Measurements from ENCODE around the gene PKN1.
A peak's percentile ranks its signal among the peaks of the same experiment; 100 is the strongest.

PKN1 gene

DNA sequence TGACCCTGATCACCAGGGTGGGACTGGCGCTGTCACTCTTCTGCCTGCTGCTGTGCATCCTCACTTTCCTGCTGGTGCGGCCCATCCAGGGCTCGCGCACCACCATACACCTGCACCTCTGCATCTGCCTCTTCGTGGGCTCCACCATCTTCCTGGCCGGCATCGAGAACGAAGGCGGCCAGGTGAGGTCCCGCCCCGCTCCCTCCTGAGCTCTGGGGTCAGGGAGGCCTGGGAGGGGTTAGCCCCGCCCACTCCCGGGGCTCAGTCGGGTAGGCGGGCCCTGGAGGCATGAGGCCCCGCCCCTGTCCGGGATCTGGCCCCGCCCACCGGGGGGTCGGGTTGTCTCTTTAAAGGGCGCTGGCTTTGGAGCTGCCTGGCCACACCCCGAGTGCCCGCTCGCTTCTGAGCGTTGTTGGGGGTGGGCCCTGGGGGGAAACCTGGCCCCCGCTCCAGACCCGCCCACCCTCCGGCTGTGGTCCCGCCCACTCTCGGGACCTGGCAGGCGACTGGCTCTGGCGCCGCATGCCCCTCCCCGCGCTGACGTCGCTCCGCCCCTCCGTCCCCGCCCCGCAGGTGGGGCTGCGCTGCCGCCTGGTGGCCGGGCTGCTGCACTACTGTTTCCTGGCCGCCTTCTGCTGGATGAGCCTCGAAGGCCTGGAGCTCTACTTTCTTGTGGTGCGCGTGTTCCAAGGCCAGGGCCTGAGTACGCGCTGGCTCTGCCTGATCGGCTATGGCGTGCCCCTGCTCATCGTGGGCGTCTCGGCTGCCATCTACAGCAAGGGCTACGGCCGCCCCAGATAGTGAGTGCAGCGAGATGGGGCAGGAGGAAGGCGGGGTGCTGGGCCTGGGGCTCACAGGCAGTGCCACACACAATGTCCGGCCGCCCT, 27.1 kb upstream of the PKN1 start:
- peak; percentile 79 to 84 for DNase-seq (ENCODE audit: extremely low read depth in 1 of 2, low read depth in 1 of 2)

DNA sequence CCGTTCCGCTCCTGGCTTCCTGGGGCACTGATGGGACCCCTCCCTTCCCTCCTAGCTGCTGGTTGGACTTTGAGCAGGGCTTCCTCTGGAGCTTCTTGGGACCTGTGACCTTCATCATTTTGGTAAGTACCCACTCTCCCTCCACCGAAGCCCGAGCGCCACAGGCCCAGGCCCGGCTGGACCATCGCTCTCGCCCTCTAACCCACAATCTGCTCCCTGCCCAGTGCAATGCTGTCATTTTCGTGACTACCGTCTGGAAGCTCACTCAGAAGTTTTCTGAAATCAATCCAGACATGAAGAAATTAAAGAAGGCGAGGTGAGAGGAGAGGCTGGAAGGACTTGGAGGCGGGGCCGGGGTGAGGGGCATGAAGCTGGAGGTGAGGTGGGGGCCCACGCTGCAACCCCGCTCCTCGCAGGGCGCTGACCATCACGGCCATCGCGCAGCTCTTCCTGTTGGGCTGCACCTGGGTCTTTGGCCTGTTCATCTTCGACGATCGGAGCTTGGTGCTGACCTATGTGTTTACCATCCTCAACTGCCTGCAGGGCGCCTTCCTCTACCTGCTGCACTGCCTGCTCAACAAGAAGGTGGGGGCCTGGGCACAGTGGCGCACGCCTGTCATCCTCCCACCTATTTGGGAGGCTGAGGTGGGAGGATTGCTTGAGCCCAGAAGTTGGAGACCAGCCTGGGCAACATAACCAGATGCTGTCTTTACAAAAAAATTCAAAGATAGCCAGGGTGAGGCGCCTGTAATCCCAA, 26.3 kb upstream of the PKN1 start:
- no peak for DNase-seq (ENCODE audit: extremely low read depth in 1 of 2, low read depth in 1 of 2)

DNA sequence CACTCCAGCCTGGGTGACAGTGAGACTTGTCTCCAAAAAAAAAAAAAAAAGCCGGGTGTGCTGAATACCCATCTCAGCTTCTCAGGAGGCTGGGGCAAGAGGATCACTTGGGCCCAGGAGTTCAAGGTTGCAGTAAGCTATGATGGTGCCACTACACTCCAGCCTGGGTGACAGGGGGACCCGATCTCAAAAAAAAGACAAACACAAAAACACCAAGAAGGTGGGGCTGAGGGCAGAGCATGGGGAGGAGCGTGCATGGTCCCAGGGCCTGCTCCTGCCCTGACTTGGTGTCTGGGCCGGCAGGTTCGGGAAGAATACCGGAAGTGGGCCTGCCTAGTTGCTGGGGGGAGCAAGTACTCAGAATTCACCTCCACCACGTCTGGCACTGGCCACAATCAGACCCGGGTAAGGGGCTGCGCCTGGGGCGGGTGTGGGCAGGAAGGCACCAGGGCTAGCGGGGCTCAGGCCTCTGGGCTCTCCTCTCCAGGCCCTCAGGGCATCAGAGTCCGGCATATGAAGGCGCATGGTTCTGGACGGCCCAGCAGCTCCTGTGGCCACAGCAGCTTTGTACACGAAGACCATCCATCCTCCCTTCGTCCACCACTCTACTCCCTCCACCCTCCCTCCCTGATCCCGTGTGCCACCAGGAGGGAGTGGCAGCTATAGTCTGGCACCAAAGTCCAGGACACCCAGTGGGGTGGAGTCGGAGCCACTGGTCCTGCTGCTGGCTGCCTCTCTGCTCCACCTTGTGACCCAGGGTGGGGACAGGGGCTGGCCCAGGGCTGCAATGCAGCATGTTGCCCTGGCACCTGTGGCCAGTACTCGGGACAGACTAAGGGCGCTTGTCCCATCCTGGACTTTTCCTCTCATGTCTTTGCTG, 25.3 kb upstream of the PKN1 start:
- DNase-seq (ENCODE audit: extremely low read depth in 1 of 2, low read depth in 1 of 2) = no peak

DNA sequence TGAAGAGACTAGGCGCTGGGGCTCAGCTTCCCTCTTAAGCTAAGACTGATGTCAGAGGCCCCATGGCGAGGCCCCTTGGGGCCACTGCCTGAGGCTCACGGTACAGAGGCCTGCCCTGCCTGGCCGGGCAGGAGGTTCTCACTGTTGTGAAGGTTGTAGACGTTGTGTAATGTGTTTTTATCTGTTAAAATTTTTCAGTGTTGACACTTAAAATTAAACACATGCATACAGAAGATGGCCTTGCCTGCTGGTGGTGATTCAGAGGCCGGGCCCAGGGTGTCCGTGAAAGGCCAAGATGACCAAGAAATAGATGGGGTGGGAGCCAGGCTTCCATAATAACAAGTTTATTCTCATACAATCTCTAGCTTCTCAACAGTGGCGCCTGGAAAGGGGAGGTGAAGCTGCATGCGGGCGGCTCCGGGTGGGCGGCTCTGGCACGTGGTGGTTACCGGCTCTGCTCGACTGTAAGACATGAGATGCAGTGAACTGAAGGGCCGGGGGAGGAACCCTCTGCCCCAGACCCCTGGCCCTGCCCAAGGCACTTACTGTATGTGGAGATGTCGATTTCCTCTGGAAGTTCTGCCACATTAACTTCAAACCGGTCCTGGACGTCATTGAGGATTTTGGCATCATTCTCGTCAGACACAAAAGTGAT, 24.5 kb upstream of the PKN1 start:
- DNase-seq (ENCODE audit: extremely low read depth in 1 of 2, low read depth in 1 of 2) = no peak

DNA sequence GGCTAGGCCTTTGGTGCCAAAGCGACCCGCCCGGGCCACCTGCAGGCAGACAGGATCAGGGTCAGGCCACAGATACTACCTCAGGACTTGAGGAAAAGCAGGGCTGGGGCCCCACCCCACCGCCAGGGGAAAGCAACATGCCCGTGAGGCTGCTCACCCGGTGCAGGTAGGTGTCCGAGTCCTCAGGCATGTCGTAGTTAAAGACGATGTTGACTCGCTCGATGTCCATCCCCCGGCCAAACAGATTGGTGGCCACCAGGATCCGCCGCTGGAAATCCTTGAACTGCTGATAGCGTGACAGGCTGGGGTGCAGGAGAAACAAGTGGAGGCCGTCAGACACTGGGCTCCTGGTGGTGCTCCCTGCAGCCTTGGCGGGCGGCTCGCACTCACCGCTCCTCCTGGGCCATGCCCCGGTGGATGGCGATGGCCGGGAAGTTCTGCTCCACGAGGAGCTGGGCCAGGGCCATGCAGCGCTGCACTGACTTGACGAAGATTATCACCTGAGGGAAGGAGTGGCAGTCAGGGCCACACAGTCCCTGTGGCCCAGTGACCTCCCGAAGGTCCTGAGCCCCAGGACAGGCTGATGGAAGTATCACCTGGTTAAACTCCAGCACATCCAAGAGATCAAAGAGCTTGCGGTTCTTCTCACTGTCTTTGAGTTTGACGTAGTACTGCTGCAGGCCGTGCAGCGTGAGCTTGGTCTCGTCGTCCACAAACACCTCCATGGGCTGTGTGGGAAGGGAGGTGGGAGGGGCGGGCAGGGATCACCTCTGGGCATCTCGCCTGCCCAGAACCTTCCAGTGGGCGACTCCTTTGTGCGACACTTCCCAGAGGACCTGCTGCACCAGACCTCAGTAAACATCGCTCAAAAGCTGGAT, 23.7 kb upstream of the PKN1 start:
- DNase-seq (ENCODE audit: extremely low read depth in 1 of 2, low read depth in 1 of 2) = no peak

DNA sequence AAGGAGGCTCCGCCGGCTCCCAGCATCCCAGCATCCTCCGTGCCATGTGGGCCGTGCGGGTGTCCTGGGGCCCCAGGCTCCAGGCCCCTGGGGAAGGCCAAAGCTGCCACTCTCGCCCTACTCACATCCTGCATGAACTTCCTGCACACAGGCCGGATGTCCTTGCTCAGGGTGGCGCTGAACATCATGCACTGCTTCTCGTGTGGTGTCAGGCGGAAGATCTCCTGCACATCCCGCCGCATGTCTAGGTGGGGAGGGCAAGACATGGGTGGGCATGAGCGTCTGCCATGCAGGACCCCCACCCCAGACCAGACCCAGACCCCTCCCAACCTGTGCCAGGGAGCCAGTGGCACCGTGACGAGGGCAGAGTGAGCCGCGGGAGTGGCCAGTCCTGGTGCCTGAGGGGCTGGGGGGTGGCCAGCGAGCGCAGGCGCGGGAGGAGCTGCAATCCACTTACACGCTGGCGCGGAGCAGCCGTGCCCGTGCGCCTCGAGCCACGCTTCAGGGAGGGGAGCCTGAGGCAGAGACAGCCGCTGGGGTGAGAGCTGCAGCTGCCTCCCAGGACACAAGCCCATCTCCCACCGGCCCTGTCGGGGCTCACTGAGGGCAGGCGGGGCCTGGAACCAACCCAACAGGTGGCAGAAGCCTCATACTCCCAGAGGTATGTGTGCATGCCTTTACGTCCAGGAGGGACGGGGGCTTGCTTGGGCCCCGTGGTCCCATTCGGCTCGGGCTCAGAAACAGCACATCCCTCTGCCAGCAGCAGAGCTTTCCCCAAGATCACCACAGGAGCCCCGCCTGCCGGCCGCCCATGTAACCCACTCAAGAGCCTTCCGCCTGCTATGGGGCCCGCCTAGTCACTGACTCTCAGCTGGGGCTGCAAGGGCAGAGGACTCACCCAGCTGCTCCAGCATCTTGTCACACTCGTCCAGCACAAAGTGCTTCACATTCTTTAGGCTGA, 22.7 kb upstream of the PKN1 start:
- no peak for DNase-seq (ENCODE audit: extremely low read depth in 1 of 2, low read depth in 1 of 2)

DNA sequence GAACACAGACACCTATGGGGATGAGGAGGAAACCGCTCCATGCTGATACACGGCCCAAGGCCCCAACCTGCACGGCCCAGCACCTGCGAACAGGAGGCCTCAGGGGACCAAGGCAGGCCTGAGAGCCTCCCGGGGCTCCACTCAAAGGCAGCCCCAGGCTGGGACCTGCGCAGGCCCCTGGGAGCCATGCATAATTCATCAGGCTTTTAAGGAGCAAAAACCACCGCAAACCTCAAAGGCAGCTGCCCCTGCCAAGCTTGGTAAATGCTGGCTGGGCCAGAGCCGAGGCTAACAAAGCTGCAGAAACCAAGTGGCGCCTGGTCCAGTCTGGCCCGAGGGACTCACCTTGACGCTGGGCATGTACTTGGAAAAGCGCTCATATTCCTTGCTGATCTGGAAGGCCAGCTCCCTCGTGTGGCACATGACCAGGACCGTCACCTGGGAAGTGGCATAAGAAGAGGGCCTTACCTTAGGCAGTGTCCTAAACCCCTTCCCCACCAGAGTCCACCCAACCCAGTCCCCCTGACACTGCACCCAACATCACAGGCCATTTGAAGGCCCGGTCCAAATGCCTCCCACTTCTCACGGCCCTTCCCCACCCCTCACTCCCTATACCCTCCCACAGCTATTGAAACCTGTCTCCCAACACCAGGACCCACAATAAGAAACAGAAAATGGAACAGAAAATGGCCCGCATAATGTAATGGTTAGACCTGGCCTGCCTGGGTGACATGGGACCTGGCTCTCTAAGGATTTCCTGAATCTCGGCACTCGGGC, 21.8 kb upstream of the PKN1 start:
- DNase-seq (ENCODE audit: extremely low read depth in 1 of 2, low read depth in 1 of 2) = no peak

DNA sequence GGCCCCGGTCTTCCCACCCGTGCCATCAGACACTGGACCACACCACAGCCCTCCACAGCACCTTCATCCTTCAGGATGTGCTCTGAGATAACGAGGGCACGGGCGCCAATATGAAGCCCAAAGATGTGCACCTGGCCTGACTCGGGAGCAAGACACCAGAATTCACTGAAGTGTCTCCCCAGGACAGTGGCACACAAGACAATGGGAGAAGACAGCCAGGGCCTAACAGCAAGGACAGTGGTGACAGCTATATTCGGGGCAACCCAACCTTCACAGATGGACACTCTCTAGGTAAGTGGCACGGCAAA, 21.2 kb upstream of the PKN1 start:
- no peak for DNase-seq (ENCODE audit: extremely low read depth in 1 of 2, low read depth in 1 of 2)

DNA sequence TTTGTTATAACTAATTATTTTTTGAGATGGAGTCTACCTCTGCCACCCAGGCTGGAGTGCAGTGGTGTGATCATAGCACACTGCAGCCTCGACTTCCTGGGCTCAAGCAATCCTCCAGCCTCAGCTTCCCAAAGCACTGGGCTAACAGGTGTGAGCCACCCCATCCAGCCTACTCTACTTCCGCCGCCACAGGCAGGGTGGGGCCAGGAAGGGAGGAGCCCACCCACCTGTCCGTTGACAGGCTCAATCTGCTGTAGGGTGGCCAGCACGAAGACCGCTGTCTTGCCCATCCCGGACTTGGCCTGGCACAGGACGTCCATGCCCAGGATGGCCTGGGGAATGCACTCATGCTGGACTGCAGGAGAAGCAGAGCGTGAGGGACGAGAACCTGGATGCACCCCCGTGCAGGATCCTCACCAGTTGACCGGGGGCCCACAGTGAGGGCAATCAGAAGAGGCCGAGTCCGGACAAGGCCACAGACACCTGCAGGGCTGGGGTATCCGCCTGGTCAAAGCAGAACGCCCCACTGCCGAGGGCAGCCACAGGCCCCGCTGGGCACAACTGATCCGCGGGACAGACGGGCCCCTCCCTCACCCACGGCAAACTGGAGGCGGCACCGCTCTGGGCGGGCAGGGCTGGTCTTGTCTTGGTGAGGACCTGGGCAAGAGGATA, 20.6 kb upstream of the PKN1 start:
- DNase-seq (ENCODE audit: extremely low read depth in 1 of 2, low read depth in 1 of 2) = no peak

DNA sequence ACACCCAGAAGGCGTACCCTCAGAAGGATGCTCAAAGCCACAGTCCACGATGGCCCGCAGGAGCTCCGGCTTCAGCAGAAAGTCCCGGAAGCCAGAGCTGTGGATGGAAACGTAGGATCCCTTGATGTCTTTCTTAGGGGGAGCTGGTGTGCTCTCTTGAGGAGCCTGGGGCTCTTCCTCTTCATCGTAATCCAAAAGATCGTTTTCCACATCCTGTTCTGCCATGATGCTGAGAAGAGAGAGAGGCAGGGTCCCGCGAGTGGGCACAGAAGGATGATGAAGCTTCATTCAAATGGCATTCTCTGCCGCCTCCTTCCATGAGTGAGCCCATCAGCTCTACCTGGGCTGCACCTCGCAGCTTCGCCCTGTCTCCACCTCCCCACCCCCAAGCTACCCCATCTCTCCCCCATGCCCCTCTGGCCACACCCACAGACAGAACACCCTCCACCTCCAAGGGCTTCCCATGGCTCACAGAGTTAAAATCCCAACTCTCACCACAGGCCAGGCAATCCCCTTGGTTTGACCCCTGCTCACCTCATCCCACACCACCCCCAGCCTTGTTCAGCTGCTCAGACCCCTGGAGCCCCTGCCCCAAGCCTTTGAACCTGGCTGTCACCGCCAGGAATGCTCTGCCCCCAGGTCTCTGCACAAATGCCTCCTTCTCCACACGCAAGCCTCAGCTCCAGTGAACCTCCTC, 20.0 kb upstream of the PKN1 start:
- no peak for DNase-seq (ENCODE audit: extremely low read depth in 1 of 2, low read depth in 1 of 2)

DNA sequence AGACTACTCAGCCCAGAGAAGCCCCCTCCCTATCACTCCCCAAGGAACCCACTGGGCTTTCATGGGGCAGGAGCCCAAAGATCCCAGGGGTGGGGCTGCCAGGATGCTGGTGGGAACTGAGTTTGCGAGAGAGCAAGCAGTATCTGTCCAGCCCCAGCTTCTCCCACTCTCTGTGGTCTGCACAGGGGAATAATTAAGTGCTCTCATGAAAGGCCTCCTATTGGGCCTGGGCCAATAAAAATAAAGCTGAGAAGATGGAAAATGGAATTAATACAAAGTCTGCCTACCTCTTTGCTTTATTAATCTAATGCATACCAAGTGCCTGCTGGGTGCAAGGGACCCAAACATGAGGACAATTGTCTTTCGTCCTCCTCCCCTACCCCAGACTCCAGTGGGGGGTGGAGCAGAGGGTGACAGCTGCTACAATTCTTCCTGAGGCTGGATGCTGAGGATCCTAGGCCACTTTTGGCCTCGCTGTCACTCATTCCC, 19.4 kb upstream of the PKN1 start:
- no peak for DNase-seq (ENCODE audit: extremely low read depth in 1 of 2, low read depth in 1 of 2)

DNA sequence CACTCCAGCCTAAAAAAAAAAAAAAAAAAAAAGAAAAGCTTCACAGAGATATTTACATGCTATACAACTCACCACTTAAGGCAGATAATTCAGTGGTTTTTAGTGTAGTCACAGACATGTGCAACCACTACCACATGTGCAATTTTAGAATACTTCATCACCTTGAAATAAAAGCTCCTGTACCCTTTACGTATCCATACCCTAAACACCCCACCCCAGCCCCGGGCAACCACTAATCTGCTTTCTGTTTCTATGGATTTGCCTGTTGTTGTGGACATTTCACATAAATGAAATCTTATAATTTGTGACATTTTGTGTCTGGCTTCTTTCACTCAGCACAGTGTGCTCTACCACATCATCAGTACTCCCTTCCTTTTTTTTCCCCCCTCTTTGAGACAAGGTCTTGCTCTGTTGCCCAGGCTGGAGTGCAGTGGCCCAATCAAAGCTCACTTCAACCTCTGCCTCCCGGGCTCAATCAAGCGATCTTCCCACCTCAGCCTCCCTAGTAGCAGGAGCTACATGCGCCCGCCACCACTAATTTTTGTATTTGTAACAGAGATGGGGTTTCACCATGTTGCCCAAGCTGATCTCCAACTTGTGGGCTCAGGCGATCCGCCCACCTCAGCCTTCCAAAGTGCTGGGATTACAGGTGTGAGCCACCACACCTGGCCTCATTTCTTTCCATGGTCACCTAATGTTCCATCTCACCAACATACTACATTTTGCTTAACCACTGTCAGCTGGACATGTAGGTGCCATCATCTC, 18.0 kb upstream of the PKN1 start:
- no peak for DNase-seq (ENCODE audit: extremely low read depth in 1 of 2, low read depth in 1 of 2)

DNA sequence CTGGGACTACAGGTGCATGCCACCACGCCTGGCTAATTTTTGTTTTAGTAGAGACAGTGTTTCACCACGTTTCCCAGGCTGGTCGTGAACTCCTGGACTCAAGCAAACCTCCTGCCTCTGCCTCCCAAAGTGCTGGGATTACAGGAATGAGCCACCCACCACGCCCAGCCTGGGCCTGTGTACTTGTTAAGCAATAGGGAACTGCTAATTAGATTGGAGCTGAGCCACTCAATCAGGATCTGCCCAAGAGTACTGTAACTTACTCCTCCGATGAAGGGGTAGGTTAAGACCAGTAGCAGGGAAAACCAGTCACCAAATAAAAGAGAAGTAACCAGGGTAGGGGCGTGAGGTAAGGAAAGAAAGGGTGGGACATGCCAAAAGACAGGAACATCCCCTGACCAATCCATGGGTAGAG, 16.3 kb upstream of the PKN1 start:
- no peak for DNase-seq (ENCODE audit: extremely low read depth in 1 of 2, low read depth in 1 of 2)

DNA sequence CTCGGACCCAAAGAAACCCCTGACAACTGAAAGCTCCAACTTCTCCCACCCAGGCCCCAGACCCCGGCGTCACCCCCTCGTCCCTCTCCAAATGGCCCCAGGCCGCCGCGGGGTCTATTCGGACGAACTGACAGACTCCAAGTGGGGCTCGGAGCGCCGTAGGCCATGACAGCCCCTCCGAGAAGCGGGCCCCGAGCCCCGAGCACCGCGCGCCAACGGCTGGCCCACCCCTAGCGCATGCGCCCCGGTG, 14.3 kb upstream of the PKN1 start:
- no peak for DNase-seq (ENCODE audit: extremely low read depth in 1 of 2, low read depth in 1 of 2)

DNA sequence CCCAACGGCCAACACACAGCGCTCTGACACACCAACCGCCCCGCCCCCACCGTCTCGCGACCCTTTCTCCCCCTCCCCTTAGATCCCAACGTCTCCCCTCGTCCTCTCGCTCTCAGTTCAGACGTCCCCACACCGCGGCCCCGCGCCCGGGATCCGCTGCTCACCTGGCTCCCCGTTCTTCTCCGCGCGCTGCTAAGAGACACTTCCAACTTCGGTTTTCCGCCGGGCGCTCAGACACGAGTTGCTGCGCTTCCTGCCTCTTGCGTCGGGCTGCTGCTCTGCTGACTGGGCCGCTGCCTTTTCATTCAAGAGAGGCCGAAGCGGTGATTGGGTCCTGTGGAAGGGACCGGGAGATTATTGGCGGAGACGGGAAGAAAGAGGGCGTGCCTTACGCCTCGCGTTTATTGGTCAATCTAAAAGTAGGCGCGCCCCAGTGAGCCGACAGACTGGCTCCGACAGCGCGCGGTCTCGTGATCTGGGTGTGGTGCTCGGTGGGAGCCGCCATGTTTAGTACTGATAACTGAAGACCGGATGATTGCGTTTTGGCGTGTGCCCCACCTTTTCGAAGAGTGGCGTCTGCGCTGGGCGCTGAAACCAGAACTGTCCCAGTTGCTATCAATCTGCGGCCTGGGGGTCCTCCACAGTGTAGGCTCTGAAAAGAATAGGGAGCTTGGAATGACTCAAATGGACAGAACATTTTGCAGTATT, 13.8 kb upstream of the PKN1 start, which contains the start of gene DDX39A:
DDX39A (minus strand) TSS at position 236 of the 708 bp plus-strand sequence. CDS start 6,121 bp downstream, outside the sequence.
- peak; percentile 89 to 95 for DNase-seq (ENCODE audit: extremely low read depth in 1 of 2, low read depth in 1 of 2)

Data from activated CD8-positive, alpha-beta memory T cell treated with anti-CD3 and anti-CD28 coated beads for 1 hour (primary cell).